RWPE1 (cell line): ENCODE data around the gene ARFGAP1.

Source experiments
- CTCF ChIA-PET: fragments of 350-600 bp; sonication (Branson Sonifier 250); formaldehyde crosslinking; extraction: SDS; loops from one replicate; lab custom pipeline; 2021; lab: Yijun Ruan, JAX
- POLR2A ChIA-PET: fragments of 400-600 bp; formaldehyde crosslinking; extraction: SDS; loops from one replicate; lab custom pipeline; 2020; ENCODE audit warnings: antibody characterized with exemption; ENCODE audit not compliant: low non-redundant PET; lab: Yijun Ruan, JAX
- DNase-seq: peaks from one replicate; pipeline ENCODE4 v3.0.0; 2012; ENCODE audit warnings: low spot score
- H3K27ac ChIP-seq: fragments of 450-650 bp; 2 replicates; pipeline ENCODE4 v1.5.1; 2017
- TF ChIP-seq, protein P1 (sequence below): fragments of 450-650 bp; conservative IDR thresholded peaks from 2 replicates; pipeline ENCODE4 v1.5.1; 2017; ENCODE audit warnings: low read depth, mild to moderate bottlenecking

Gene ARFGAP1

GRCh38 chr20:63296531-63297299 lies 24.1 kb downstream of the ARFGAP1 start:
- ChIA-PET CTCF (interaction anchor here (0.6 to 4.0 kb wide), 6 partner anchors 10 to 285 kb away, joined by 3 to 37 read pairs (median 6); no protein-coding TSS in a partner anchor), POLR2A (no interaction called here)
- no peak overlapping the region for H3K27ac ChIP-seq
- TF ChIP-seq, protein P1, sequence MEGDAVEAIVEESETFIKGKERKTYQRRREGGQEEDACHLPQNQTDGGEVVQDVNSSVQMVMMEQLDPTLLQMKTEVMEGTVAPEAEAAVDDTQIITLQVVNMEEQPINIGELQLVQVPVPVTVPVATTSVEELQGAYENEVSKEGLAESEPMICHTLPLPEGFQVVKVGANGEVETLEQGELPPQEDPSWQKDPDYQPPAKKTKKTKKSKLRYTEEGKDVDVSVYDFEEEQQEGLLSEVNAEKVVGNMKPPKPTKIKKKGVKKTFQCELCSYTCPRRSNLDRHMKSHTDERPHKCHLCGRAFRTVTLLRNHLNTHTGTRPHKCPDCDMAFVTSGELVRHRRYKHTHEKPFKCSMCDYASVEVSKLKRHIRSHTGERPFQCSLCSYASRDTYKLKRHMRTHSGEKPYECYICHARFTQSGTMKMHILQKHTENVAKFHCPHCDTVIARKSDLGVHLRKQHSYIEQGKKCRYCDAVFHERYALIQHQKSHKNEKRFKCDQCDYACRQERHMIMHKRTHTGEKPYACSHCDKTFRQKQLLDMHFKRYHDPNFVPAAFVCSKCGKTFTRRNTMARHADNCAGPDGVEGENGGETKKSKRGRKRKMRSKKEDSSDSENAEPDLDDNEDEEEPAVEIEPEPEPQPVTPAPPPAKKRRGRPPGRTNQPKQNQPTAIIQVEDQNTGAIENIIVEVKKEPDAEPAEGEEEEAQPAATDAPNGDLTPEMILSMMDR, result no peak
- no peak for DNase-seq

DNA sequence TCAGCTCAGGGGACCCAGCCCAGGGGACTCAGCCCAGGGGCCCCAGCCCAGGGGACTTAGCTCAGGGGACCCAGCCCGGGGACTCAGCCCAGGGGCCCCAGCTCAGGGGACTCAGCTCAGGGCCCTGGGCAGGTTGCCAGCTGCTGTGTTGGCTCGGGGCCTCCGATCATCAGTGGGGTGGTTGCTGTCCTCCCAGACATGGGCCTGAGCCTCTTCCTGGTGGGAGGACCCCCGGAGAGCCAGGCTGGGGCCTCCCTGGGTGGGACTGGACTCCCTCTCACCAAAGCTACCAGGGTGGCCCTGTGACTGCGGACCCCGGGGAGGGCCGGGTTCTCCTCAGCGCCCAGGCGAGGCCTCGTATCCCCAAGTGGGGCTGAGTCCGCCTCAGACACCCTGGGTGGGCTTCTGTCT lies 24.8 kb downstream of the ARFGAP1 start:
- no peak for DNase-seq
- ChIA-PET POLR2A (no interaction called here), CTCF (interaction anchor here (0.6 to 4.0 kb wide), 4 partner anchors 12 to 284 kb away, joined by 3 to 37 read pairs (median 6); no protein-coding TSS in a partner anchor)
- TF ChIP-seq, protein P1, result no peak
- H3K27ac ChIP-seq, result no peak overlapping the region

DNA sequence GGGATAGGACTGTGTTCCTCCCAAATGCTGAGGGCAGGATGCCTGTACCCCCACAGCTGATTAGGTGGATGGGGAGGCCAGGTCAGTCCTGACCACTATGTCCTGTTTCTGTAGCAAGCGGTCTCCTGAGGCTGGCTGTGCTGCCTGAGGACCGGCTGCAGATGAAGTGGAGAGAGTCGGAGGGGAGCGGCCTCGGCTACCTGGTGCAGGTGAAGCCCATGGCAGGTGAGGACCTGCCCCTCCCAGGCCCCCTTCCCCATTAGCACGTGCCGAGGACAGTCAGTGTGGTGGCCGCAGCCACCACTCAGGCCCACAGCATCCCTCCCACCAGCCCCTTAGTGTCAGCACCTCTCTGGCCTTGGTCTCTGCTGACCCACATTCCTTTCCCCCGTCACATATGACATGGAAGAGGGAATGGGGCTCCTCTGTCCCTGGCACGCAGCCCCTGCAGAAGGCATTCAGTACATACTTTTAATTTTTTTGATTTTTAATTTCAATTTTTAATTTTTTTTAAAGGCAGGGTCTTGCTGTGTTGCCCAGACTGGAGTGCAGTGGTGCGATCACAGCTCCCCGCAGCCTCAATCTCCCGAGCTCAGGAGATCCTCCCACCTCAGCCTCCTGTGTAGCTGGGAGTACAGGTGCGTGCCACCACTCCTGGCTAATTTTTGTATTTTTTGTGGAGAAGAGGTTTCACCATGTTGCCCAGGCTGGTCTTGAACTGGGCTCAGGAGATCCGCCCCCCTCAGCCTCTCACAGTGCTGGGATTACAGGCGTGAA lies 25.4 kb downstream of the ARFGAP1 start:
- TF ChIP-seq, protein P1, result no peak
- H3K27ac ChIP-seq, result no peak overlapping the region
- no peak for DNase-seq
- ChIA-PET POLR2A (no interaction called here), CTCF (interaction anchor here (0.6 to 4.0 kb wide), 3 partner anchors 12 to 84 kb away, joined by 3 to 37 read pairs (median 7); no protein-coding TSS in a partner anchor)

- no peak overlapping the region for H3K27ac ChIP-seq
- ChIA-PET POLR2A (no interaction called here), CTCF (interaction anchor here (1.8 kb wide), 1 partner anchor 10 kb away, joined by 14 read pairs; no protein-coding TSS in a partner anchor)
- DNase-seq, result no peak
- TF ChIP-seq, protein P1, result no peak
Measured at GRCh38 chr20:63298731-63299312, 26.2 kb downstream of the ARFGAP1 start.

DNA sequence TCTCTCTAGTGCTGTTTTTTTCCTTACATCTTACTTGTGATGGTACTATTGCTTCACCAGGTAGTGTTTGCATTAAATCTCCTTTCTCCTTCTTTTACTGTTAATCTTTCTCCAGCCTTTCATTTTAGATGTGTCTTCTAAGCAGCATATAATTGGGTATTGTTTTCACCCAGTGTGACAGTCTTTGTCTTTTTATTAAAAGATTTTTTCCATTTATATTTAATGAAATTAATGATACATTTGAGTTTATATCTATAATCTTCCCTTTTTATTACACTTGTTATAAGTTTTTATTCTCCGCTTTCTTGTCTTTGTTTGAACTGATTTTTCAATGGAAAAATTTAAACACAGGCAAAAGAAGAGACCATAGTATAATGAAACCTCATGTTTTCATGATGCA lies 29.1 kb downstream of the ARFGAP1 start:
- no peak for DNase-seq
- TF ChIP-seq, protein P1, result no peak
- CTCF ChIA-PET, result no interaction called here
- no peak overlapping the region for H3K27ac ChIP-seq
- POLR2A ChIA-PET, result no interaction called here

DNA sequence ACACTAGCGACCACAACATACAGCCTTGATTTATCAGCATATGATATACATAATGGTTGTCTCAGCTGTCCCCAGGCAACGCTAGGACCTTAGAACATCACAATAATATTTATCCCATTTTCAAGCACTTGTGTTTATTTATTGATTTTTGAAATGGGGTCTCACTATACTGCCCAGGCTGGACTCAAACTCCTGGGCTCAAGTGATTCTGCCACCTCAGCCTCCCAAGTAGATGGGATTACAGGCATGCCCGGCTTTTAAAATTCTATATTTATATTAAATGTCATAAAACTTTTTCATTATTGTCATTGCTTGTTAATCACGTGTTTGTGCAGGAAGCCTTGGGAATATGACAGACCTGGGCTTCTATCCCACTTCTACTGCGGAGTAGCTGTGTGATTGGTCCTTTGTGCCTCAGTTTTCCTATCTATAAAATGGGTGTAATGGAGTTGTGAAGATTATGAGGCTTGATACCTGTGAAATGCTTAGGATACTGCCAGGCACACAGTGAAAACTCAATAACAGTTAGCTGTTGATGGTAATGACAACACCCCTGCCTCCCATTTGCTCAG lies 30.6 kb downstream of the ARFGAP1 start:
- ChIA-PET POLR2A (no interaction called here), CTCF (interaction anchor here (1.2 kb wide), 1 partner anchor 12 kb away, joined by 3 read pairs; no protein-coding TSS in a partner anchor)
- no peak for DNase-seq
- no peak overlapping the region for H3K27ac ChIP-seq
- TF ChIP-seq, protein P1, result no peak
